HL-60 (cell line): ENCODE data around the gene CLEC11A.

Experiments
- DNase-seq, 2 experiments: peaks; one replicate each; pipeline ENCODE4 v3.0.0-alpha.2; 2010 to 2020; ENCODE audit warnings: low read depth in 1 of 2, low spot score in 1 of 2
- H3K27ac ChIP-seq: fragments of 250-450 bp; sonication (Bioruptor Pico); replicated peaks from 2 replicates; pipeline ENCODE4 v1.5.1; 2020; ENCODE audit warnings: mild to moderate bottlenecking, moderate library complexity
- H3K27me3 ChIP-seq: fragments of 250-450 bp; sonication (Bioruptor Pico); 2 replicates; pipeline ENCODE4 v1.5.1; 2021; ENCODE audit warnings: mild to moderate bottlenecking, moderate library complexity; ENCODE audit not compliant: insufficient read depth, poor library complexity, severe bottlenecking
- H3K4me3 ChIP-seq: replicated peaks from 2 replicates; pipeline ENCODE4 v1.5.1; 2011; ENCODE audit warnings: mild to moderate bottlenecking, control low read depth, low read length; ENCODE audit not compliant: insufficient read depth
- GABPA ChIP-seq: IDR thresholded peaks from 2 replicates; pipeline ENCODE4 v1.6.1; 2012; ENCODE audit warnings: low read depth
- POLR2AphosphoS5 ChIP-seq: IDR thresholded peaks from 2 replicates; pipeline ENCODE4 v1.6.1; 2012; ENCODE audit warnings: low read depth
- REST ChIP-seq: IDR thresholded peaks from 2 replicates; pipeline ENCODE4 v1.6.1; 2012; ENCODE audit warnings: low read depth; ENCODE audit not compliant: insufficient replicate concordance
- SPI1 ChIP-seq: IDR thresholded peaks from 2 replicates; pipeline ENCODE4 v1.6.1; 2012; ENCODE audit warnings: low read depth, mild to moderate bottlenecking, borderline replicate concordance
- TF ChIP-seq, protein P1 (sequence below): IDR thresholded peaks from one replicate; pipeline ENCODE4 v1.5.1; 2011; ENCODE audit warnings: low read length, control low read depth, inconsistent platforms; ENCODE audit not compliant: insufficient read depth

CLEC11A gene

GRCh38 chr19:50719119-50719435 lies 4.1 kb upstream of the CLEC11A start:
- DNase-seq = no peak
- no peak overlapping the region for H3K27ac ChIP-seq
- H3K4me3 ChIP-seq = peak overlapping the region; percentile 39
- TF ChIP-seq, protein P1, sequence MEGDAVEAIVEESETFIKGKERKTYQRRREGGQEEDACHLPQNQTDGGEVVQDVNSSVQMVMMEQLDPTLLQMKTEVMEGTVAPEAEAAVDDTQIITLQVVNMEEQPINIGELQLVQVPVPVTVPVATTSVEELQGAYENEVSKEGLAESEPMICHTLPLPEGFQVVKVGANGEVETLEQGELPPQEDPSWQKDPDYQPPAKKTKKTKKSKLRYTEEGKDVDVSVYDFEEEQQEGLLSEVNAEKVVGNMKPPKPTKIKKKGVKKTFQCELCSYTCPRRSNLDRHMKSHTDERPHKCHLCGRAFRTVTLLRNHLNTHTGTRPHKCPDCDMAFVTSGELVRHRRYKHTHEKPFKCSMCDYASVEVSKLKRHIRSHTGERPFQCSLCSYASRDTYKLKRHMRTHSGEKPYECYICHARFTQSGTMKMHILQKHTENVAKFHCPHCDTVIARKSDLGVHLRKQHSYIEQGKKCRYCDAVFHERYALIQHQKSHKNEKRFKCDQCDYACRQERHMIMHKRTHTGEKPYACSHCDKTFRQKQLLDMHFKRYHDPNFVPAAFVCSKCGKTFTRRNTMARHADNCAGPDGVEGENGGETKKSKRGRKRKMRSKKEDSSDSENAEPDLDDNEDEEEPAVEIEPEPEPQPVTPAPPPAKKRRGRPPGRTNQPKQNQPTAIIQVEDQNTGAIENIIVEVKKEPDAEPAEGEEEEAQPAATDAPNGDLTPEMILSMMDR = no peak
- TF ChIP-seq REST = no peak
- no peak for TF ChIP-seq SPI1
- TF ChIP-seq POLR2AphosphoS5 = no peak
- no peak for TF ChIP-seq GABPA
- H3K27me3 ChIP-seq = peaks cover 31% of the 10 kb centered on the region

DNA sequence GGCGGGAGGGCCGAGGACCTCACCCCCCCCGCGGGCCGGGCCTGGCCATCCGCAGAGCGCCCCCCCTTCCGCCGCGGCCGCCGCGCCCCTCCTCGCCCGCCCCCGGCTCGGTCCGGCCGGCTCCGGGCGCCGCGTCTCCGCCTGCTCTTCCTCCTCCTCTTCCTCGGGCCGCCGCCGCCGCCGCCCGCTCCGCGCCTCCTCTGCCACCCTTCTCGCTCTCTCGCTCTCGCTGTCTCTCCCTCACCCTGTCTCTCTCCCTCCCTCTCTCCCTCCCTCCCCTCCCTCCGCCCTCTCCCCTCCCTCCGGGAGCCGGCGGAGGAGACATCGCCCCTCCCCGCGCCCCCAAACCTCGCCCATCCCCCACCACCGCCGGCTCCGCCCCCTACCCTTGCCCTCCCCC lies 3.6 kb upstream of the CLEC11A start, which contains the start of gene SHANK1:
SHANK1 (minus strand) TSS at position 237 of the 400 bp plus-strand sequence. CDS start 2,883 bp downstream, outside the sequence.
- Histone ChIP-seq H3K27ac (no peak within 1 kb of the TSS), H3K27me3 (peaks cover 33% of the 10 kb centered on the region), H3K4me3 (peak within 1 kb of the TSS; percentile 39)
- DNase-seq = no peak
- TF ChIP-seq, protein P1 = no peak
- no peak for TF ChIP-seq POLR2AphosphoS5
- TF ChIP-seq GABPA = no peak
- no peak for TF ChIP-seq REST
- TF ChIP-seq SPI1 = no peak

- no peak overlapping the region for H3K27ac ChIP-seq
- TF ChIP-seq, protein P1 = no peak
- TF ChIP-seq REST (no peak), SPI1 (no peak)
- no peak for DNase-seq
- H3K27me3 ChIP-seq = peaks cover 35% of the 10 kb centered on the region
- no peak overlapping the region for H3K4me3 ChIP-seq
Measured at GRCh38 chr19:50720181-50720920, 2.8 kb upstream of the CLEC11A start.
